ENCODE results near the gene SCP2D1. TPM values are rescaled to one million over a fixed set of nuclear protein-coding genes. Genes with fewer than 3 reads are reported as not detected.

SCP2D1 gene
- total and polyA plus RNA-seq, 10 donors: not detected

GRCh38 chr20:18805881-18806280 is 7.7 kb upstream of the SCP2D1 start:
- Histone ChIP-seq H3K9me3 (no peaks in the 10 kb centered on the region), H3K4me1 (no peaks in the 10 kb centered on the region), H3K4me3 (no peak overlapping the region), H3K36me3 (no peaks in the 10 kb centered on the region), H3K27me3 (replicated peaks in 1 of 7) (peaks cover 0 to 7% (median 0%) of the 10 kb centered on the region in 7 donors), H3K27ac (no peak overlapping the region)
- TF ChIP-seq POLR2AphosphoS5 (IDR thresholded peaks at IDR 0.05): no peak
- no peak for TF ChIP-seq POLR2A (IDR thresholded peaks at IDR 0.05)
- no peak for TF ChIP-seq CTCF (IDR thresholded peaks at IDR 0.05 in 8 of 11, conservative IDR thresholded peaks at IDR 0.05 in 3 of 11)
- intact Hi-C loops (cut with DNase I; ENCODE audit: low total_unique reads): no loop called here
- 62 to 77% (median 66%) methylated on average over 4 of the region's 4 CpGs for WGBS, 5 donors
- DNase-seq: no peak

GRCh38 chr20:18808712-18809111 is 4.9 kb upstream of the SCP2D1 start:
- no peaks in the 10 kb centered on the region for H3K9me3 ChIP-seq
- H3K4me3 ChIP-seq: no peak overlapping the region
- no peaks in the 10 kb centered on the region for H3K4me1 ChIP-seq
- H3K27ac ChIP-seq: no peak overlapping the region
- 21 to 50% (median 44%) methylated on average over 3 of the region's 3 CpGs for WGBS, 5 donors
- H3K27me3 ChIP-seq (replicated peaks in 1 of 7): peaks cover 0 to under 1% (median 0%) of the 10 kb centered on the region in 7 donors
- no peaks in the 10 kb centered on the region for H3K36me3 ChIP-seq
- intact Hi-C loops (cut with DNase I; ENCODE audit: low total_unique reads): no loop called here
- no peak for TF ChIP-seq CTCF (IDR thresholded peaks at IDR 0.05 in 8 of 11, conservative IDR thresholded peaks at IDR 0.05 in 3 of 11)
- TF ChIP-seq POLR2AphosphoS5 (IDR thresholded peaks at IDR 0.05): no peak
- TF ChIP-seq POLR2A (IDR thresholded peaks at IDR 0.05): no peak
- DNase-seq: no peak

GRCh38 chr20:18811186-18811585 is 2.4 kb upstream of the SCP2D1 start:
- Histone ChIP-seq H3K27me3 (replicated peaks in 1 of 7) (peaks cover 0 to 5% (median 0%) of the 10 kb centered on the region in 7 donors), H3K4me3 (no peak overlapping the region), H3K36me3 (no peaks in the 10 kb centered on the region), H3K4me1 (no peaks in the 10 kb centered on the region), H3K9me3 (no peaks in the 10 kb centered on the region), H3K27ac (no peak overlapping the region)
- TF ChIP-seq POLR2AphosphoS5 (IDR thresholded peaks at IDR 0.05) (no peak), POLR2A (IDR thresholded peaks at IDR 0.05) (no peak), CTCF (IDR thresholded peaks at IDR 0.05 in 8 of 11, conservative IDR thresholded peaks at IDR 0.05 in 3 of 11) (no peak)
- DNase-seq: no peak
- intact Hi-C loops (cut with DNase I; ENCODE audit: low total_unique reads): no loop called here
- WGBS, 5 donors: 82 to 87% (median 83%) methylated on average over 6 of the region's 6 CpGs

- H3K9me3 ChIP-seq: no peaks in the 10 kb centered on the region
- WGBS, 5 donors: 70 to 99% (median 94%) methylated on average over 3 of the region's 3 CpGs
- peaks cover 0 to 5% (median 0%) of the 10 kb centered on the region in 7 donors for H3K27me3 ChIP-seq (replicated peaks in 1 of 7)
- TF ChIP-seq CTCF (IDR thresholded peaks at IDR 0.05 in 8 of 11, conservative IDR thresholded peaks at IDR 0.05 in 3 of 11) (no peak), POLR2A (IDR thresholded peaks at IDR 0.05) (no peak), POLR2AphosphoS5 (IDR thresholded peaks at IDR 0.05) (no peak)
- DNase-seq: no peak
- H3K36me3 ChIP-seq: no peaks in the 10 kb centered on the region
- no peak overlapping the region for H3K27ac ChIP-seq
- H3K4me1 ChIP-seq: no peaks in the 10 kb centered on the region
- intact Hi-C loops (cut with DNase I; ENCODE audit: low total_unique reads): no loop called here
- no peak overlapping the region for H3K4me3 ChIP-seq
These were observed 1.7 kb upstream of the SCP2D1 start for GRCh38 chr20:18811904-18812303.

Data from spleen (tissue), 11 donors.